Cardiac fibroblast (primary cell): ENCODE data around the gene ZC3H7B.

Experiments
- DNase-seq, 2 donors: peaks; one replicate each; pipeline versions ENCODE4 v3.0.0 to v3.0.0-alpha.2; 2010; ENCODE audit warnings: low read depth in 2 of 2
- H3K4me3 ChIP-seq, 2 donors: replicated peaks in 1 of 2; 1 replicate in 1 of 2; 2 replicates in 1 of 2; pipeline ENCODE4 v1.5.1; 2011; ENCODE audit warnings: low read depth in 2 of 2, low read length in 2 of 2, mild to moderate bottlenecking in 2 of 2, moderate library complexity in 1 of 2
- TF ChIP-seq, protein P1 (sequence below): IDR thresholded peaks from one replicate; pipeline ENCODE4 v1.5.1; 2011; ENCODE audit warnings: low read depth, mild to moderate bottlenecking, low read length, inconsistent platforms

The ZC3H7B gene

GRCh38 chr22:41382098-41382578 is 80.8 kb downstream of the ZC3H7B start:
- peak; percentile 25 to 59 for DNase-seq
- H3K4me3 ChIP-seq = peak overlapping the region; percentile 68 to 69
- TF ChIP-seq, protein P1, sequence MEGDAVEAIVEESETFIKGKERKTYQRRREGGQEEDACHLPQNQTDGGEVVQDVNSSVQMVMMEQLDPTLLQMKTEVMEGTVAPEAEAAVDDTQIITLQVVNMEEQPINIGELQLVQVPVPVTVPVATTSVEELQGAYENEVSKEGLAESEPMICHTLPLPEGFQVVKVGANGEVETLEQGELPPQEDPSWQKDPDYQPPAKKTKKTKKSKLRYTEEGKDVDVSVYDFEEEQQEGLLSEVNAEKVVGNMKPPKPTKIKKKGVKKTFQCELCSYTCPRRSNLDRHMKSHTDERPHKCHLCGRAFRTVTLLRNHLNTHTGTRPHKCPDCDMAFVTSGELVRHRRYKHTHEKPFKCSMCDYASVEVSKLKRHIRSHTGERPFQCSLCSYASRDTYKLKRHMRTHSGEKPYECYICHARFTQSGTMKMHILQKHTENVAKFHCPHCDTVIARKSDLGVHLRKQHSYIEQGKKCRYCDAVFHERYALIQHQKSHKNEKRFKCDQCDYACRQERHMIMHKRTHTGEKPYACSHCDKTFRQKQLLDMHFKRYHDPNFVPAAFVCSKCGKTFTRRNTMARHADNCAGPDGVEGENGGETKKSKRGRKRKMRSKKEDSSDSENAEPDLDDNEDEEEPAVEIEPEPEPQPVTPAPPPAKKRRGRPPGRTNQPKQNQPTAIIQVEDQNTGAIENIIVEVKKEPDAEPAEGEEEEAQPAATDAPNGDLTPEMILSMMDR = no peak

- TF ChIP-seq, protein P1 = no peak
- peak overlapping the region; percentile 68 to 69 for H3K4me3 ChIP-seq
These were observed 81.3 kb downstream of the ZC3H7B start for GRCh38 chr22:41382610-41383009.

DNA sequence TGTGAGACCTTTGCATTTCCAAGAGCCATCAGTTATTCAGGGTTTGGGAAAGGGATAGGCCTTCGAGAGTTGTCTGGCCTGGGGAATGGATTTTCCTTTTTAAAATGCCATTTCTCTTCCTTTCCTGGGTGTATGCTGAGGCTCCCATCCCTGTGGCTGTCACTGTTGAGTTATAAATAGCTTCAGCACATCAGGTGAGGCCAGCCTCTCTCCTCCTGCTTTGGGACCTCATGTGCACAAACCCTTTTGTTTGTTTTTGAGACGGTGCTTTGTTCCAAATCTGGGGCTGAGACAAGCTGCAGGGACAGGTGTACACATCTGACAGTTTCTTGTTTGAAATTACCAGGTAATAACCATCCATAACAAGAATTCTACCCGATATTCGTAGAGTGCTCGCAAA is 81.8 kb downstream of the ZC3H7B start:
- TF ChIP-seq, protein P1 = no peak
- no peak for DNase-seq
- H3K4me3 ChIP-seq = no peak overlapping the region

More at GRCh38 chr22:41382610-41383009, 81.3 kb downstream of the ZC3H7B start:
- no peak for DNase-seq

- no peak for DNase-seq
- no peak overlapping the region for H3K4me3 ChIP-seq
- TF ChIP-seq, protein P1 = no peak
These were observed 82.8 kb downstream of the ZC3H7B start for GRCh38 chr22:41384128-41384527.

- TF ChIP-seq, protein P1 = no peak
- no peak overlapping the region for H3K4me3 ChIP-seq
- DNase-seq = no peak
These were observed 86.0 kb downstream of the ZC3H7B start for GRCh38 chr22:41387341-41387740.

DNA sequence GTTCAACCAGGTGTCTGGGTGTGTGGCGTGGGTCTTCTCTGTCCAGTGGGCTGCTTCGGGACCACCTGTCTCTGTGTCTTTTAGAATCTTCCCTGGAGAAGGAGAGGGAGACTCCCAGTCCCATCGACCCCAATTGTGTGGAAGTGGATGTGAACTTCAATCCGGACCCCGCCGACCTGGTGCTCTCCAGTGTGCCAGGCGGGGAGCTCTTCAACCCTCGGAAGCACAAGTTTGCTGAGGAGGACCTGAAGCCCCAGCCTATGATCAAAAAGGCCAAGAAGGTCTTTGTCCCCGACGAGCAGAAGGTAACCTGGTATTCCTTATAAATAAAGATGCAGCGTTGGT is 92.7 kb downstream of the ZC3H7B start:
- no peak overlapping the region for H3K4me3 ChIP-seq
- TF ChIP-seq, protein P1 = no peak
- DNase-seq = no peak
